Ishikawa (cell line): Measurements from ENCODE around the gene DIAPH2.

Experiments
- CEBPB ChIP-seq: IDR thresholded peaks from 2 replicates; pipeline ENCODE4 v1.6.1; 2012
- CREB1 ChIP-seq: IDR thresholded peaks from 2 replicates; pipeline ENCODE4 v1.6.1; 2012; ENCODE audit warnings: low read depth
- EGR1 ChIP-seq: IDR thresholded peaks from 2 replicates; pipeline ENCODE4 v1.6.1; 2012
- EP300 ChIP-seq: IDR thresholded peaks from 2 replicates; pipeline ENCODE4 v1.6.1; 2012; ENCODE audit warnings: borderline replicate concordance
- FOXM1 ChIP-seq: IDR thresholded peaks from 2 replicates; pipeline ENCODE4 v1.6.1; 2012; ENCODE audit warnings: low read depth, borderline replicate concordance
- NFIC ChIP-seq: IDR thresholded peaks from 2 replicates; pipeline ENCODE4 v1.6.1; 2012
- RAD21 ChIP-seq: IDR thresholded peaks from 2 replicates; pipeline ENCODE4 v1.6.1; 2012; ENCODE audit warnings: low read depth
- REST ChIP-seq: IDR thresholded peaks from 2 replicates; pipeline ENCODE4 v1.6.1; 2012; ENCODE audit warnings: low read depth, mild to moderate bottlenecking
- TAF1 ChIP-seq: IDR thresholded peaks from 2 replicates; pipeline ENCODE4 v1.6.1; 2012; ENCODE audit warnings: low read depth, mild to moderate bottlenecking
- TCF12 ChIP-seq: IDR thresholded peaks from 2 replicates; pipeline ENCODE4 v1.6.1; 2012; ENCODE audit warnings: low read depth
- TEAD4 ChIP-seq: IDR thresholded peaks from 2 replicates; pipeline ENCODE4 v1.6.1; 2012
- YY1 ChIP-seq: IDR thresholded peaks from 2 replicates; pipeline ENCODE4 v1.6.1; 2012; ENCODE audit warnings: low read depth
- ZBTB7A ChIP-seq: IDR thresholded peaks from 2 replicates; pipeline ENCODE4 v1.6.1; 2012; ENCODE audit warnings: low read depth
- TF ChIP-seq, protein P1 (sequence below): IDR thresholded peaks from 2 replicates; pipeline ENCODE4 v1.6.1; 2012
- TF ChIP-seq, protein P2 (sequence below): IDR thresholded peaks from 2 replicates; pipeline ENCODE4 v1.6.1; 2012

DIAPH2 gene

DNA sequence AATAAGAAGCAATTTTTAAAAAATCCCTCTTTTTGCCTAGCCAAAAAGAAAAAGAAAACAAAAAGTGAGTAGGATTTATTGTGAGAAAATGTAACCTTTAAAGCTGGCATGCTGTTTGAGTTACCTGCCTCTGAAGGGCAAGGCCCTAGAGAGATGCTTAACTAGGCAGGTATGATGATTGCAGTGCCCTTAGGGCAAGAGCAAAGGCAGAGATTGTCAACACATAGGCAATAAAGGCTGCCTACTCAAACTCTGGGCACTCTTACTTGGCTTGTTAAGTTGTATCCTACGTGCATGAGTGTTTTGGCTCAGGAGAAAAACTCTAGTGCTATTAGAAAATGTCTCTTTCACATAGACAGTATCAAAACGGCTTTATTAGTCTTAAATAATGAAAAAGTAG, 505.0 kb downstream of the DIAPH2 start:
- TF ChIP-seq CEBPB (no peak), TAF1 (no peak), EP300 (no peak), REST (no peak), CREB1 (no peak), FOXM1 (no peak)

- no peak for TF ChIP-seq TCF12
- TF ChIP-seq, protein P1, sequence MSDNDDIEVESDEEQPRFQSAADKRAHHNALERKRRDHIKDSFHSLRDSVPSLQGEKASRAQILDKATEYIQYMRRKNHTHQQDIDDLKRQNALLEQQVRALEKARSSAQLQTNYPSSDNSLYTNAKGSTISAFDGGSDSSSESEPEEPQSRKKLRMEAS: no peak
- TF ChIP-seq FOXM1: no peak
- no peak for TF ChIP-seq EP300
- TF ChIP-seq ZBTB7A: no peak
- TF ChIP-seq CEBPB: no peak
- TF ChIP-seq EGR1: no peak
- TF ChIP-seq REST: no peak
- no peak for TF ChIP-seq YY1
- TF ChIP-seq CREB1: no peak
- no peak for TF ChIP-seq TEAD4
- no peak for TF ChIP-seq RAD21
- no peak for TF ChIP-seq NFIC
- TF ChIP-seq TAF1: no peak
Measured at GRCh38 chrX:97199501-97199900, 514.9 kb downstream of the DIAPH2 start.

DNA sequence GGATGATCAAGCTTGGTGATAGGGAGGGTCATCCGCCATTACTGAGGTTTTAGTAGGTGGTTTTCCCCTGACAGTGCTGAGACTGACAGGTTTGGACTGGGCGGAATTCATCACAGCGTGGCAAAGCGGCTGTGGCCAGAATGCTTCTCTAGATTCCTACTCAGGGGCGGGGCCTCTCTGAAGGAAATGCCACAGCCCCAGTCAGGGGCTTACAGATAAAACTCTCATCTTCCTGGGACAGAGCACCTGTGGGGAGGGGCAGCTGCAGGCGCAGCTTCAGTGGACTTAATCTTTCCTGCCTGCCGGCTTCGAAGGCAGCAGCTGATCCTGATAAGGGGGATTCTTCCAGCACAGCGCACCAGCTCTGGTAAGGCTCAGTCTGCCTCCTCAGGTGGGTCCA, 515.8 kb downstream of the DIAPH2 start:
- TF ChIP-seq EGR1 (no peak), FOXM1 (no peak), ZBTB7A (no peak), RAD21 (no peak), EP300 (no peak), CEBPB (no peak), YY1 (no peak), NFIC (no peak), REST (no peak), TAF1 (no peak), TEAD4 (no peak), CREB1 (no peak), TCF12 (no peak)
- TF ChIP-seq, protein P1: no peak
- TF ChIP-seq, protein P2, sequence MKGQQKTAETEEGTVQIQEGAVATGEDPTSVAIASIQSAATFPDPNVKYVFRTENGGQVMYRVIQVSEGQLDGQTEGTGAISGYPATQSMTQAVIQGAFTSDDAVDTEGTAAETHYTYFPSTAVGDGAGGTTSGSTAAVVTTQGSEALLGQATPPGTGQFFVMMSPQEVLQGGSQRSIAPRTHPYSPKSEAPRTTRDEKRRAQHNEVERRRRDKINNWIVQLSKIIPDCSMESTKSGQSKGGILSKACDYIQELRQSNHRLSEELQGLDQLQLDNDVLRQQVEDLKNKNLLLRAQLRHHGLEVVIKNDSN: no peak

DNA sequence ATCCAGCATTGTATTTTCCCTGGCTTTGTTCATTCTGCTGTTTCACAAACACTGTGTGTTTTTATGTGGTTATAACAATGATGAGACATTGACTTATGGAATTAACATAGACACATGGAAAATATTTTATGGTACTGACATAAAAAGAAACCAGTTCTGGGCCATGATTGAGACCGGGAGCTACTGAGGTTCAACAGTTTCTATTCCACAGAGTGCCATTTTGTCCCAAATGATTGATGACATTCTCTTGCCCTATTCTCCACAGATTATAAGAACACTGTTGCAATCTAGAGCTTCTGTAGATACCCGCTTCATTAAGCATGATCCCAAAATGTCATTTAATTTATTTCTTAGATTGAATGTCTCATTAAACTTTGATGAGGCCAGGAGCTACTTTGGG, 525.9 kb downstream of the DIAPH2 start:
- TF ChIP-seq, protein P2: no peak
- no peak for TF ChIP-seq TEAD4
- no peak for TF ChIP-seq ZBTB7A
- TF ChIP-seq CREB1: no peak
- no peak for TF ChIP-seq EGR1
- TF ChIP-seq NFIC: no peak
- TF ChIP-seq EP300: no peak
- no peak for TF ChIP-seq REST
- no peak for TF ChIP-seq FOXM1
- TF ChIP-seq TAF1: no peak
